AG04450 (cell line): ENCODE results near the gene SPATA6. TPM values are rescaled to one million over a fixed set of nuclear protein-coding genes. Genes with fewer than 3 reads are reported as not detected.
"Not testable (repeated sequence)": the region's sequence is repeated elsewhere in the genome, so short reads cannot be mapped to it uniquely, and the experiment has no call there.

ENCODE experiments used
- CTCF ChIA-PET: fragments of 300-600, 350-600 bp; formaldehyde crosslinking; extraction: SDS; loops from one replicate; lab custom pipeline; 2022; ENCODE audit warnings: antibody characterized with exemption, inconsistent platforms; lab: Charles Lee
- POLR2A ChIA-PET: fragments of 350-600 bp; formaldehyde crosslinking; extraction: SDS; loops from one replicate; lab custom pipeline; 2021; ENCODE audit warnings: antibody characterized with exemption, inconsistent platforms; lab: Yijun Ruan, JAX
- DNase-seq: peaks from one replicate; pipeline ENCODE4 v3.0.0-alpha.2; 2011; ENCODE audit warnings: low read depth, low spot score
- H3K27ac ChIP-seq: one replicate; pipeline ENCODE4 v1.5.1; 2012; ENCODE audit warnings: low read depth, low read length, control low read depth
- H3K27me3 ChIP-seq: one replicate; pipeline ENCODE4 v1.6.0; 2012; ENCODE audit warnings: low read length; ENCODE audit not compliant: control insufficient read depth, insufficient read depth
- H3K4me3 ChIP-seq: 2 replicates; pipeline ENCODE4 v1.5.1; 2011; ENCODE audit warnings: mild to moderate bottlenecking, low read depth, low read length, control low read depth
- H3K9me3 ChIP-seq: 2 replicates; pipeline ENCODE4 v1.5.1; 2012; ENCODE audit warnings: low read length; ENCODE audit not compliant: control insufficient read depth, insufficient read depth
- polyA minus RNA-seq: library from RNA; depleted of rRNA, polyadenylated mRNA; stranded (reverse); fragments of >200 nt; gene quantifications from 2 replicates; pipeline ENCODE4 v1.2.3, GENCODE V29; 2011; rRNA and poly(A)+ RNA removed
- polyA plus RNA-seq: library from polyadenylated mRNA; depleted of rRNA; stranded (reverse); fragments of >200 nt; gene quantifications from 2 replicates; pipeline ENCODE4 v1.2.3, GENCODE V29; 2011; rRNA removed
- TF ChIP-seq, protein P1 (sequence below): IDR thresholded peaks from 2 replicates; pipeline ENCODE4 v1.5.1; 2011; ENCODE audit warnings: low read depth, low read length, control low read depth, inconsistent platforms

Gene SPATA6
- polyA plus RNA-seq (4.6 and 6.1 TPM in 2 replicates), polyA minus RNA-seq (9.0 and 12.2 TPM in 2 replicates)

DNA sequence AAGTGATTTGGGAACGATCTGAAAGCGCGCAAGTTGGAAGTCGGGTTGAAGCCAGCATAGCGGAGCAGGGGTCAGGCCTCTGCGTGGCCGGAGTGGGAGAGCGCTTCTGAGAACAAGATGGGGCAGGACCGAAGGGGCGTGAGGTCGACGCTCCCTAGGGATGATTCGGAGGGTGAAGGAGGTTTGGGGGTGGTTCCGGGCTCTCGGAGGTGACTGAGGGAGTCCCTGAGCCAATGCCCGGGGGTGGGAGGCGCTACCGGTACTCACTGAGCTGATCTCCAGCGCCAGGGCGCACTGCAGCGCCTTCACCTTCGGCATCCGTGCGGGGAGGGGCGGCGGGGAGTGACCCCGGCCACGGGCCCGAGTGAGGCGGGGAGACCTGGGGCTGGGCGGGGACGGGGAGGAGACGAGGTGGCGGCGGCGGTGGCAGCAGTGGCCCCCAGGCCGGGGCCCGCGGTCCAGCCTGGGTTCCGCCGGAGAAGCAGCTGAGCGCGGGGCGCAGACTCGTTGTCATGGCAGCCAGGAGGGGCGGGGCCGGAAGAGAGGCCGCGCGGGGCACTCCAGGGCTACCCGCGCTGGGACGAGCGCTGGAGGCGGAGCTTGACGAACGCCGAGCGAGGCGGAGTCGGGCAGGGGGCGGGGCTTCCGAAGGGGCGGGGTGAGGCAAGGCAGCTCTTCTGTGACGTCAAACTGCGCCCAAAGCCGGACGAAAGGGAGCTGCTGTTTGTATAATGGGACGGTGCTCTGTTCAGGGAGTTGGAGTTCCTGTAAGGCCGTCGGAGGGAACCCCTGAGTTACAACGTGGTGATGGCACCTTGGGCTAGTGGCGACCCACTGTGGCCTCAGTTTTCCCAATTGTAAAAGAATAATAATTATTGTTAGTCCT, at the start of gene SPATA6:
Gene SPATA6, minus strand, starts transcription at position 514 of the 886 bp plus-strand sequence. Its CDS starts 196 bp downstream, at position 318.
- no peaks in the 10 kb centered on the region for H3K27me3 ChIP-seq
- H3K4me3 ChIP-seq = peak within 1 kb of the TSS; percentile 77
- DNase-seq = peak; percentile 89
- ChIA-PET POLR2A (interaction anchor here (1.0 to 1.4 kb wide), 4 partner anchors 9 to 142 kb away, joined by 3 to 11 read pairs (median 6); no protein-coding TSS in a partner anchor), CTCF (interaction anchor here (0.6 to 2.1 kb wide), 12 partner anchors 10 to 1209 kb away, joined by 3 to 27 read pairs (median 4); no protein-coding TSS in a partner anchor)
- no peaks in the 10 kb centered on the region; the same call in 1 of the 2 replicates for H3K9me3 ChIP-seq
- peak within 1 kb of the TSS; percentile 43 for H3K27ac ChIP-seq
- TF ChIP-seq, protein P1, sequence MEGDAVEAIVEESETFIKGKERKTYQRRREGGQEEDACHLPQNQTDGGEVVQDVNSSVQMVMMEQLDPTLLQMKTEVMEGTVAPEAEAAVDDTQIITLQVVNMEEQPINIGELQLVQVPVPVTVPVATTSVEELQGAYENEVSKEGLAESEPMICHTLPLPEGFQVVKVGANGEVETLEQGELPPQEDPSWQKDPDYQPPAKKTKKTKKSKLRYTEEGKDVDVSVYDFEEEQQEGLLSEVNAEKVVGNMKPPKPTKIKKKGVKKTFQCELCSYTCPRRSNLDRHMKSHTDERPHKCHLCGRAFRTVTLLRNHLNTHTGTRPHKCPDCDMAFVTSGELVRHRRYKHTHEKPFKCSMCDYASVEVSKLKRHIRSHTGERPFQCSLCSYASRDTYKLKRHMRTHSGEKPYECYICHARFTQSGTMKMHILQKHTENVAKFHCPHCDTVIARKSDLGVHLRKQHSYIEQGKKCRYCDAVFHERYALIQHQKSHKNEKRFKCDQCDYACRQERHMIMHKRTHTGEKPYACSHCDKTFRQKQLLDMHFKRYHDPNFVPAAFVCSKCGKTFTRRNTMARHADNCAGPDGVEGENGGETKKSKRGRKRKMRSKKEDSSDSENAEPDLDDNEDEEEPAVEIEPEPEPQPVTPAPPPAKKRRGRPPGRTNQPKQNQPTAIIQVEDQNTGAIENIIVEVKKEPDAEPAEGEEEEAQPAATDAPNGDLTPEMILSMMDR = no peak

DNA sequence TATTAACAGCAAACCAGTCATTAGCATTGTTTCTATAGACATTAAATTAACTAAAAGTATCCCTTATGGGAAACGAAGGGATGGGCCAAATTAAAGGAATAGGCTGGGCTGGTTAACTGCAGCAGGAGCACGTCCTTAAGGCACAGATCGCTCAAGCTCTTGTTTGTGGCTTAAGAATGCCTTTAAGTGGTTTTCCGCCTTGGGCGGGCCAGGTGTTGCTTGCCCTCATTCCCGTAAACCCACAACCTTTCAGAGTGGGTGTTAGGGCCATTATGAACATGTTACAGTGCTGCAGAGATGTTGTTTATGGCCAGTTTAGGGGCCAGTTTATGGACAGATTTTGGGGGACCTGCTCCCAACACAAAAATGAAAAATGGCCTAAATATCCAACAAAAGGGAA, 47.9 kb upstream of the SPATA6 start:
- H3K4me3 ChIP-seq, H3K9me3 ChIP-seq, DNase-seq, POLR2A ChIA-PET, CTCF ChIA-PET, H3K27me3 ChIP-seq, H3K27ac ChIP-seq: not testable (repeated sequence)

DNA sequence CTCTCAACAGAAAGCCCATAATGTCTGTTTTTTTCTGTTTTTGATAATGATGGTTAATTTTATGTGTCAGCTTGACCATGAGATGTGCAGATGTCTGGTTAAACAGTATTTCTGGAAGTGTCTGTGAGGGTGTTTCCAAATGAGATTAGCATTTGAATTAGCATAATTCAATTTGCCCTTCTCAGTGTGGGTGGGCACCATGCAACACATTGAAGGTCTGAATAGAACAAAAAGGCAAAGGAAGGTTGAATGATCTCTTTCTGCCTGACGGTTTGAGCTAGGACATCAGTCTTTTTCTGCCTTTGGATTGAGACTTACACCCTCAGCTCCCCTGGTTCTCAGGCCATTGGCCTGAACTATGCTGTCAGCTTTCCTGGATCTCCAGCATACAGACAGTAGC, 34.9 kb upstream of the SPATA6 start:
- H3K9me3 ChIP-seq = no peaks in the 10 kb centered on the region
- no peak overlapping the region for H3K27ac ChIP-seq
- H3K27me3 ChIP-seq = no peaks in the 10 kb centered on the region
- H3K4me3 ChIP-seq = no peak overlapping the region
- no peak for DNase-seq
- TF ChIP-seq, protein P1 = no peak
- POLR2A ChIA-PET = no interaction called here
- CTCF ChIA-PET = interaction anchor here (8.9 kb wide), 1 partner anchor 8 kb away, joined by 63 read pairs; no protein-coding TSS in a partner anchor

DNA sequence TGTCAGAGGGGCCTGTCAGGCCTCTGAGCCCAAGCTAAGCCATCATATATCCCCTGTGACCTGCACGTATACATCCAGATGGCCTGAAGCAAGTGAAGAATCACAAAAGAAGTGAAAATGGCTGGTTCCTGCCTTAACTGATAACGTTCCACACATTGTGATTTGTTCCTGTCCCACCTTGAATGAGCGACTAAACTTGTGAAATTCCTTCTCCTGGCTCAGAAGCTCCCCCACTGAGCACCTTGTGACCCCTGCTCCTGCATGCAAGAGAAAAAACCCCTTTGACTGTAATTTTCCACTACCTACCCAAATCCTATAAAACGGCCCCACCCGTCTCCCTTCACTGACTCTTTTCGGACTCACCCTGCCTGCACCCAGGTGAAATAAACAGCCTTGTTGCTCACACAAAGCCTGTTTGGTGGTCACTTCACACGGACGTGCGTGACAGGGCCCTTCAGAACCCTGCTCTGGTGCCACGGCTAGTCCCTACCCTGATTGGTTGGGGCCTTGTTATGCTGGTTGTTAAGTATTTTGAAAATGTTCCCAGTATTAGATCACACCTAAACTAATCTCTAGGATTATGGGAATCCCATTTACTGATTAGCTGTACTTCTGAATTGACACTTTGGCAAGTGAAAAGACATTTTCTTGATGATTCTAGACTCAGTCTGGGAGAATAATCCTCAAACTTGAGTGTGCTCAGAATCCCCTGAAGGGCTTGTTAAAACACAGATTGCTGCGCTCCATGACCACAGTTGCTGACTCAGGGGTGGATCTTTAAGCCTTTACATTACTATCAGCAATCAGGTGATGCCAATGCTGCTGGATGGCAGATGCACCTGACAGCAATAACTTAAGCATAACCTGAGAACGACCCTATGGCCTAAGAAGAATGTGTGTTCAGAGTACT, 28.8 kb upstream of the SPATA6 start:
- Histone ChIP-seq H3K27me3 (no peaks in the 10 kb centered on the region), H3K27ac (no peak overlapping the region), H3K4me3 (no peak overlapping the region), H3K9me3 (no peaks in the 10 kb centered on the region)
- CTCF ChIA-PET = interaction anchor here (0.9 to 5.0 kb wide), 6 partner anchors 9 to 392 kb away, joined by 3 to 63 read pairs (median 6); no protein-coding TSS in a partner anchor
- no peak for DNase-seq
- TF ChIP-seq, protein P1 = no peak
- POLR2A ChIA-PET = no interaction called here

DNA sequence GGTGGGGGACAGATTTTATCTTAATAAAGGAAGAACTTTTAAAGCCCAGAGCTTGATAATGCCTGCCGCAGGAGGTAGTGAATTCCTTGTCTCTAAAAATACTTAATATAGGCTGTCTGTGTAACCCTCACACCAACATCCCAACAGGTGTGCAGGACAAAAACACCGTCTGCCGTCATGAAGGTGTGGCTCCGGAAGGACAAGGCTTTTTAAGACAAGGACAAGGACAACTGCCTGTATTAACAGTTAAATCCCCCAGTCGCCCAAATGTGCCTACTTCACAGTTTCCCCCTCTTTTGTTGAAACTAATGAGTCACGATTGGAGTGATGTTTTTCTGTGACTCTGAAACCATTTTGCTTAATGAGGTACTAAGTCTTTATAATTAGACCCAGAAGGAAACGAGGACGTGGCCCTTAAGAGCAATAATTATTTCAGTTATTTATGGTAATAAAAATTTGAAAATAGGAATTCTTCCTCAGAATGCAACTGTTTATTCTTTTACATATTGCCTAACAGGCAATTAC, 27.3 kb upstream of the SPATA6 start:
- no peak for DNase-seq
- Histone ChIP-seq H3K27ac (no peak overlapping the region), H3K9me3 (no peaks in the 10 kb centered on the region), H3K4me3 (no peak overlapping the region), H3K27me3 (no peaks in the 10 kb centered on the region)
- CTCF ChIA-PET = interaction anchor here (0.9 to 5.0 kb wide), 9 partner anchors 8 to 390 kb away, joined by 3 to 63 read pairs (median 3); partner anchors contain the start of gene SPATA6
- POLR2A ChIA-PET = no interaction called here
- TF ChIP-seq, protein P1 = no peak
